Peyer's patch (tissue), 4 donors: ENCODE results near the gene TMEM91.

Experiments
- POLR2A ChIP-seq, 2 donors: fragments of 450-650 bp; IDR thresholded peaks; one replicate each; pipeline ENCODE4 v1.5.1; 2017; ENCODE audit warnings: antibody characterized with exemption in 2 of 2, mild to moderate bottlenecking in 2 of 2, moderate library complexity in 2 of 2
- TF ChIP-seq, protein P1 (sequence below), 6 experiments: fragments of 450-650 bp in 4 of 6; fragments of 200-600 bp in 2 of 6; sonication (generic) in 1 of 6; IDR thresholded peaks; one replicate each; pipeline ENCODE4 v1.5.1; 2017 to 2019; ENCODE audit warnings: antibody characterized with exemption in 6 of 6, mild to moderate bottlenecking in 3 of 6, moderate library complexity in 1 of 6

DNA sequence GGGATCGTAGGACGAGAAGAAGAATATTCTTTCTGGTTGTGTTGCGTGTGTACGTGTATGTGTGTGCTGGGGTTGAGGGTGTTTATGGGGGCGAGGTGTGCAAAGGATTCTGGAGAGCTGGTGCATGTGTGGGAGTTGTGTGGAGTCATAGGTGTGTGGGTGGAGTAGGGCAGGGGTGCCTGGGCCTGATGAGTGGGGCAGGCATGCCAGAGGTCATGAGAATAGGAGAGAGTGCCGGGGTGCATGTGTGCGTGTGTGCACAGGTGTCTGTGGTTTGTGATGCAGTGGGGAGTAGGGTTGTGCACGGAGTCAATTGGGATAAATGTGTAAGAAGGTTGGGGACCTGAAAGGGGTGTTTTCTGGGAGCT lies 649 bp downstream of the TMEM91 start:
- TF ChIP-seq, protein P1, sequence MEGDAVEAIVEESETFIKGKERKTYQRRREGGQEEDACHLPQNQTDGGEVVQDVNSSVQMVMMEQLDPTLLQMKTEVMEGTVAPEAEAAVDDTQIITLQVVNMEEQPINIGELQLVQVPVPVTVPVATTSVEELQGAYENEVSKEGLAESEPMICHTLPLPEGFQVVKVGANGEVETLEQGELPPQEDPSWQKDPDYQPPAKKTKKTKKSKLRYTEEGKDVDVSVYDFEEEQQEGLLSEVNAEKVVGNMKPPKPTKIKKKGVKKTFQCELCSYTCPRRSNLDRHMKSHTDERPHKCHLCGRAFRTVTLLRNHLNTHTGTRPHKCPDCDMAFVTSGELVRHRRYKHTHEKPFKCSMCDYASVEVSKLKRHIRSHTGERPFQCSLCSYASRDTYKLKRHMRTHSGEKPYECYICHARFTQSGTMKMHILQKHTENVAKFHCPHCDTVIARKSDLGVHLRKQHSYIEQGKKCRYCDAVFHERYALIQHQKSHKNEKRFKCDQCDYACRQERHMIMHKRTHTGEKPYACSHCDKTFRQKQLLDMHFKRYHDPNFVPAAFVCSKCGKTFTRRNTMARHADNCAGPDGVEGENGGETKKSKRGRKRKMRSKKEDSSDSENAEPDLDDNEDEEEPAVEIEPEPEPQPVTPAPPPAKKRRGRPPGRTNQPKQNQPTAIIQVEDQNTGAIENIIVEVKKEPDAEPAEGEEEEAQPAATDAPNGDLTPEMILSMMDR (IDR thresholded peaks at IDR 0.05), result no peak
- no peak for TF ChIP-seq POLR2A (IDR thresholded peaks at IDR 0.05)
